K562 (cell line): Measurements from ENCODE around the gene MAP3K13. TPM values are rescaled to one million over a fixed set of nuclear protein-coding genes. Genes with fewer than 3 reads are reported as not detected.

Experiments used
- ARHGAP35 ChIP-seq: fragments of 450-650 bp; IDR thresholded peaks from 2 replicates; pipeline ENCODE4 v1.6.1; 2018; ENCODE audit not compliant: partially characterized antibody
- ATF1 ChIP-seq, 2 experiments: fragments of 450-650 bp in 1 of 2; IDR thresholded peaks; 2 replicates each; pipeline ENCODE4 v1.6.1; 2016; ENCODE audit warnings: missing compliant biosample characterization in 1 of 2, missing genetic modification characterization in 1 of 2
- CXXC5 ChIP-seq: fragments of 250-450 bp; sonication (Bioruptor Pico); IDR thresholded peaks from 2 replicates; pipeline ENCODE4 v1.8.0; 2022; ENCODE audit warnings: inconsistent platforms, mild to moderate bottlenecking, moderate library complexity
- EP300 ChIP-seq: IDR thresholded peaks from 2 replicates; pipeline ENCODE4 v1.6.1; 2012; ENCODE audit warnings: low read length, improper control_type of control experiment
- EWSR1 ChIP-seq: fragments of 450-650 bp; IDR thresholded peaks from 2 replicates; pipeline ENCODE4 v1.6.1; 2018; ENCODE audit warnings: borderline replicate concordance, mild to moderate bottlenecking, low read depth, moderate library complexity; ENCODE audit not compliant: partially characterized antibody
- FIP1L1 ChIP-seq: fragments of 200-400 bp; formaldehyde crosslinking; IDR thresholded peaks from 2 replicates; pipeline ENCODE4 v1.6.1; 2018; ENCODE audit warnings: mild to moderate bottlenecking, low read depth, low read length; ENCODE audit not compliant: poor library complexity, severe bottlenecking
- HINFP ChIP-seq: fragments of 450-650 bp; conservative IDR thresholded peaks from 2 replicates; pipeline ENCODE4 v1.6.1; 2016; ENCODE audit warnings: missing genetic modification characterization, low read depth, mild to moderate bottlenecking, control low read depth, missing compliant biosample characterization
- IFI16 ChIP-seq: fragments of 250-450 bp; sonication (Bioruptor Pico); IDR thresholded peaks from 2 replicates; pipeline ENCODE4 v2.1.2; 2022; ENCODE audit warnings: mild to moderate bottlenecking, inconsistent platforms
- KDM5B ChIP-seq: fragments of 200-600 bp; sonication (generic); IDR thresholded peaks from 2 replicates; pipeline ENCODE4 v1.6.1; 2012; ENCODE audit warnings: low read depth, mild to moderate bottlenecking, moderate library complexity, low read length, control low read depth, inconsistent platforms; ENCODE audit not compliant: insufficient replicate concordance
- KLF13 ChIP-seq: fragments of 450-650 bp; IDR thresholded peaks from 2 replicates; pipeline ENCODE4 v1.6.1; 2016; ENCODE audit warnings: missing genetic modification characterization, low read depth, mild to moderate bottlenecking, missing compliant biosample characterization, moderate library complexity, borderline replicate concordance
- MCM2 ChIP-seq: fragments of 450-650 bp; IDR thresholded peaks from 2 replicates; pipeline ENCODE4 v1.6.1; 2017; ENCODE audit warnings: low read depth, mild to moderate bottlenecking
- MCM7 ChIP-seq, 2 experiments: fragments of 450-650 bp; IDR thresholded peaks; 2 replicates each; pipeline ENCODE4 v1.6.1; 2016 to 2018
- MITF ChIP-seq: IDR thresholded peaks from 2 replicates; pipeline ENCODE4 v1.6.1; 2014; ENCODE audit warnings: antibody characterized with exemption
- PKNOX1 ChIP-seq: fragments of 450-650 bp; IDR thresholded peaks from 2 replicates; pipeline ENCODE4 v1.6.1; 2016
- RB1 ChIP-seq: fragments of 450-650 bp; IDR thresholded peaks from 2 replicates; pipeline ENCODE4 v1.6.1; 2017; ENCODE audit warnings: low read depth, mild to moderate bottlenecking
- RBM39 ChIP-seq: fragments of 200-400 bp; formaldehyde crosslinking; optimal IDR thresholded peaks from 2 replicates; pipeline ENCODE3; 2018; ENCODE audit warnings: low read depth, low read length
- RCOR1 ChIP-seq, 2 experiments: IDR thresholded peaks; 2 replicates each; pipeline ENCODE4 v1.6.1; 2012; ENCODE audit warnings: low read depth in 2 of 2, low read length in 2 of 2, borderline replicate concordance in 1 of 2, improper control_type of control experiment in 1 of 2
- RFX1 ChIP-seq: fragments of 450-650 bp; IDR thresholded peaks from 2 replicates; pipeline ENCODE4 v1.6.1; 2016; ENCODE audit warnings: mild to moderate bottlenecking, moderate library complexity
- SMAD3 ChIP-seq: fragments of 450-650 bp; formaldehyde crosslinking; conservative IDR thresholded peaks from 2 replicates; pipeline ENCODE4 v1.4.0; 2020; ENCODE audit warnings: mild to moderate bottlenecking
- STAG1 ChIP-seq: sonication (generic); formaldehyde crosslinking; IDR thresholded peaks from 2 replicates; pipeline ENCODE4 v1.5.0; 2020; ENCODE audit warnings: missing genetic modification reagents, borderline replicate concordance
- TCF3 ChIP-seq: sonication (generic); formaldehyde crosslinking; IDR thresholded peaks from 2 replicates; pipeline ENCODE4 v1.4.0; 2020; ENCODE audit warnings: mild to moderate bottlenecking, missing genetic modification reagents
- TCFL5 ChIP-seq: fragments of 250-450 bp; sonication (Bioruptor Pico); conservative IDR thresholded peaks from 2 replicates; pipeline ENCODE4 v1.6.1; 2021; ENCODE audit warnings: mild to moderate bottlenecking, moderate library complexity, matching md5 sums
- polyA plus RNA-seq, 8 experiments: library from polyadenylated mRNA; depleted of rRNA in 4 of 8; stranded (reverse) in 5 of 8; unstranded in 3 of 8; fragments of >200 nt; fragmentation: Nextera tagmentation in 2 of 8; fragmentation: Illumina TruSeq in 1 of 8; extraction: Ambion mirVana in 2 of 8; extraction: Trizol in 1 of 8; gene quantifications; 2 replicates each; pipeline versions ENCODE4 v1.2.1 to v1.2.3, GENCODE V29; 2011 to 2014; ENCODE audit warnings: inconsistent platforms in 1 of 8, missing spikeins in 1 of 8
- total RNA-seq, 7 experiments: library from RNA; depleted of rRNA in 6 of 7; stranded (reverse); fragments of >200 nt in 6 of 7; fragmentation: Illumina TruSeq in 2 of 7; extraction: Trizol in 2 of 7; gene quantifications; 2 replicates each; pipeline versions ENCODE4 v1.2.1 to v1.2.3, GENCODE V29; 2011 to 2021; ENCODE audit warnings: low replicate concordance in 1 of 7
- TF ChIP-seq, protein P1 (sequence below): fragments of 250-450 bp; sonication (Bioruptor Pico); IDR thresholded peaks from 2 replicates; pipeline ENCODE4 v1.8.0; 2022; ENCODE audit warnings: moderate library complexity, mild to moderate bottlenecking, inconsistent platforms

The MAP3K13 gene
- total and polyA plus RNA-seq, 9 of the 15 experiments (the other 6 are each of a cell fraction or from before 2014, with no cell fraction given), result 0.04 to 0.32 (median 0.15) TPM; not detected in 2

DNA sequence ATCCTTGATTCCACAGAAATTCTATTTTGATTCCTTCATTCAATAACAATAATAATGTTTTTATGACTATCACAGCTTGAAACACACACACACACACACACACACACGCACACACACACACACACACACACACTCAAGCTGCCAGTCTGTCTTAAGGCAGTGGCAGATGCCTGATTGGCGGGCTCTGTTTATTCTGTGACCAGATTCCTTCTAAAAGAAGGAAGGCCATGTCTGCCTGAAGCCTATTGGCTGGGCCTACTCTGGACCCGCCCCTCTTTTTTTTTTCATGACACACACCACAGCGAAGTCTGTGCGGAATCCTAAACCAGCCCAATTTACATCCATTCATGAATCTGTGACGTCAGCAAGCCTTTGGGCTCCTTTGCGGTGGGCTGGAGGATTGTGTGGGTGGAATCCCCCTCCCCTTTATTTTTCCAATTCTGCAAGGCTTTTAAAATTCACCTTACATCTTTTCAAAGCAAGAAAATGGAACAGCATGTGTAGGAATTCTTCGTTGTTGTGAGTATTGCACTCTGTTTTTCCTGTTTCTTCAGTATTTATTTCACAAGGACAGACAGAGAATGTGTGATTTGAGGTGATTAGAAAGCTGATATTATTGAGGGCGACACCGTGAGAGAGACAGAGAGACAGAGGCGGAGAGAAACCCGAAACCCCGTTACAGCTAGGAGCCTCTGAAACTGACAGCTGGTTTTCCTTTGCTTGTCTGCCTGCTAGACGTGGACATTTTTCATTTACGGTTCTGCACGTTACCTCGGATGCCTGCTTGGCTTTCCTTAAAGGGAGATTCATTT is at the start of gene MAP3K13 (continued):
- TF ChIP-seq MITF, result no peak
- TF ChIP-seq EP300, result no peak
- 0 out of 2 replicates have a peak, but pooled peaks have one; percentile 8 for TF ChIP-seq CXXC5 (CRISPR knock-in tag)
- TF ChIP-seq MCM7 (IDR thresholded peaks at IDR 0.05), result no peak
- TF ChIP-seq KLF13 (tag), result no peak
- TF ChIP-seq SMAD3, result no peak
- no peak for TF ChIP-seq TCF3 (CRISPR knock-in tag)
- TF ChIP-seq RB1, result no peak
- TF ChIP-seq RFX1, result no peak
- no peak for TF ChIP-seq IFI16 (CRISPR knock-in tag)
- TF ChIP-seq ATF1 (CRISPR knock-in tag; IDR thresholded peaks at IDR 0.05), result no peak
- TF ChIP-seq ATF1 (tag; IDR thresholded peaks at IDR 0.05), result peak; percentile 94
- TF ChIP-seq FIP1L1, result no peak
- TF ChIP-seq RCOR1 (IDR thresholded peaks at IDR 0.05; ENCODE audit: borderline replicate concordance in 1 of 2, low read depth in 2 of 2, low read length in 2 of 2), result 0 out of 4 replicates have a peak, but pooled peaks of 1 of the 2 experiments have one; percentile 25
- no peak for TF ChIP-seq EWSR1
- no peak for TF ChIP-seq HINFP (tag)
- TF ChIP-seq, protein P1, sequence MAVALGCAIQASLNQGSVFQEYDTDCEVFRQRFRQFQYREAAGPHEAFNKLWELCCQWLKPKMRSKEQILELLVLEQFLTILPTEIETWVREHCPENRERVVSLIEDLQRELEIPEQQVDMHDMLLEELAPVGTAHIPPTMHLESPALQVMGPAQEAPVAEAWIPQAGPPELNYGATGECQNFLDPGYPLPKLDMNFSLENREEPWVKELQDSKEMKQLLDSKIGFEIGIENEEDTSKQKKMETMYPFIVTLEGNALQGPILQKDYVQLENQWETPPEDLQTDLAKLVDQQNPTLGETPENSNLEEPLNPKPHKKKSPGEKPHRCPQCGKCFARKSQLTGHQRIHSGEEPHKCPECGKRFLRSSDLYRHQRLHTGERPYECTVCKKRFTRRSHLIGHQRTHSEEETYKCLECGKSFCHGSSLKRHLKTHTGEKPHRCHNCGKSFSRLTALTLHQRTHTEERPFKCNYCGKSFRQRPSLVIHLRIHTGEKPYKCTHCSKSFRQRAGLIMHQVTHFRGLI (CRISPR knock-in tag), result no peak
- no peak for TF ChIP-seq TCFL5 (CRISPR knock-in tag)
- TF ChIP-seq KDM5B, result no peak
- peak; percentile 95 for TF ChIP-seq PKNOX1
- TF ChIP-seq MCM2, result no peak
- no peak for TF ChIP-seq ARHGAP35
- TF ChIP-seq RBM39, result no peak
- no peak for TF ChIP-seq STAG1
